Pancreas (tissue), 10 donors: ENCODE results near the gene HBS1L. TPM values are rescaled to one million over a fixed set of nuclear protein-coding genes. Genes with fewer than 3 reads are reported as not detected.

Experiments used
- ATAC-seq, 4 donors: fragments of 200-7000 bp; cut with Tn5 transposase; one replicate each; pipeline versions ENCODE4 v1.8.0 to v1.9.1; 2020; ENCODE audit warnings: mild to moderate bottlenecking in 4 of 4, moderate library complexity in 4 of 4
- DNase-seq, 6 donors: peaks; one replicate each; pipeline ENCODE4 v3.0.0-alpha.2; 2020
- FAIRE-seq: peaks from 2 replicates; lab custom pipeline; 2012; peaks lifted over from hg19 to GRCh38; lab: Jason Lieb, UNC
- H3K27ac ChIP-seq, 4 donors: fragments of 200-600 bp; sonication (generic); 1 replicate in 3 of 4; 2 replicates in 1 of 4; pipeline versions ENCODE4 v1.5.0 to v1.8.0; 2020
- H3K27me3 ChIP-seq, 4 donors: fragments of 200-600 bp; one replicate each; pipeline ENCODE4 v1.8.0; 2021
- H3K36me3 ChIP-seq, 3 donors: fragments of 200-600 bp; sonication (generic) in 1 of 3; one replicate each; pipeline versions ENCODE4 v1.5.0 to v1.8.0; 2020 to 2021
- H3K4me1 ChIP-seq, 3 donors: fragments of 200-600 bp; one replicate each; pipeline ENCODE4 v1.8.0; 2021
- H3K4me3 ChIP-seq, 4 donors: fragments of 200-600 bp; sonication (generic) in 2 of 4; one replicate each; pipeline versions ENCODE4 v1.5.0 to v1.8.0; 2020 to 2021
- H3K9me3 ChIP-seq, 4 donors: fragments of 200-600 bp; one replicate each; pipeline ENCODE4 v1.8.0; 2021
- CTCF ChIP-seq, 4 donors: fragments of 200-600 bp; sonication (generic) in 3 of 4; IDR thresholded peaks; one replicate each; pipeline versions ENCODE4 v1.5.0 to v1.8.0; 2021; ENCODE audit warnings: antibody characterized with exemption in 4 of 4
- WGBS, 2 donors: extraction: QIAGEN DNeasy Blood & Tissue Kit; methylation state at CpG; one replicate each; pipeline ENCODE4 v1.1.7; 2013; 5-methylcytosine and 5-hydroxymethylcytosine counted together
- intact Hi-C, 3 donors: fragments of 100-400 bp; cut with DNase I; formaldehyde crosslinking; loops; one replicate each; pipeline versions ENCODE4 v1.11.1 to v1.14.2; 2022
- polyA plus RNA-seq, 2 donors: library from polyadenylated mRNA; stranded (reverse); fragments of 200-250 nt; gene quantifications; one replicate each; pipeline ENCODE4 v1.2.3, GENCODE V29; 2013
- total RNA-seq, 6 donors: library from RNA; stranded (reverse); fragmentation: NEBNext Ultra II Directional in 4 of 6; extraction: Animal tissue kit (Norgen Biotek cat#: 25700) in 4 of 6; gene quantifications; one replicate each; pipeline versions ENCODE4 v1.2.1 to v1.2.4, GENCODE V29; 2021 to 2023
- donor health status: healthy with polysubstance abuse.
- donor health status: DM: no; HTN: no; CAD: no; lungs with moderate emphysema.
- donor health status: DM: no; HTN: no; CAD: no.
- donor health status: control.
- donor health status: control.
- donor health status: Bipolar disorder and iron deficiency.
- donor health status: DM: yes; HTN: yes; CAD: no.
- donor health status: DM: no; HTN: no; CAD: no.
- donor health status: DM: no; HTN: no; CAD: no.
- donor health status: DM: yes; HTN: yes; CAD: no.

HBS1L gene
- total and polyA plus RNA-seq, 8 donors, result 10.3 to 41.5 (median 38.9) TPM

- intact Hi-C loops, result no loop called here
- Histone ChIP-seq H3K27me3 (no peaks in the 10 kb centered on the region), H3K9me3 (no peaks in the 10 kb centered on the region), H3K4me1 (no peaks in the 10 kb centered on the region), H3K27ac (no peak overlapping the region), H3K36me3 (no peaks in the 10 kb centered on the region), H3K4me3 (no peak overlapping the region)
- no peak for FAIRE-seq
- no peak for DNase-seq
- TF ChIP-seq CTCF (IDR thresholded peaks at IDR 0.05), result no peak
- no peak for ATAC-seq
Observed at GRCh38 chr6:135012764-135013163, 41.9 kb downstream of the HBS1L start.

- Histone ChIP-seq H3K27me3 (no peaks in the 10 kb centered on the region), H3K27ac (no peak overlapping the region), H3K36me3 (no peaks in the 10 kb centered on the region), H3K4me1 (no peaks in the 10 kb centered on the region), H3K9me3 (no peaks in the 10 kb centered on the region), H3K4me3 (no peak overlapping the region)
- no peak for DNase-seq
- no peak for ATAC-seq
- TF ChIP-seq CTCF (IDR thresholded peaks at IDR 0.05), result no peak
- intact Hi-C loops, result no loop called here
- WGBS, 2 donors, result 95 to 97% methylated on average over 2 of the region's 2 CpGs
- no peak for FAIRE-seq
Observed at GRCh38 chr6:135012349-135012748, 42.3 kb downstream of the HBS1L start.

- ATAC-seq, result no peak
- 57 to 62% methylated on average over 1 of the region's 1 CpG for WGBS, 2 donors
- no peaks in the 10 kb centered on the region for H3K27me3 ChIP-seq
- no peak for DNase-seq
- no peaks in the 10 kb centered on the region for H3K36me3 ChIP-seq
- intact Hi-C loops, result no loop called here
- no peaks in the 10 kb centered on the region for H3K9me3 ChIP-seq
- no peaks in the 10 kb centered on the region for H3K4me1 ChIP-seq
- no peak for TF ChIP-seq CTCF (IDR thresholded peaks at IDR 0.05)
- H3K4me3 ChIP-seq, result no peak overlapping the region
- no peak for FAIRE-seq
- no peak overlapping the region for H3K27ac ChIP-seq
Observed at GRCh38 chr6:135008941-135009290, 45.7 kb downstream of the HBS1L start.

- FAIRE-seq (no peak), ATAC-seq (peak in 1 of 4 donors; percentile 29), DNase-seq (no peak)
- Histone ChIP-seq H3K4me1 (no peaks in the 10 kb centered on the region), H3K4me3 (no peak overlapping the region), H3K9me3 (no peaks in the 10 kb centered on the region), H3K27ac (no peak overlapping the region), H3K36me3 (no peaks in the 10 kb centered on the region), H3K27me3 (no peaks in the 10 kb centered on the region)
- TF ChIP-seq CTCF (IDR thresholded peaks at IDR 0.05), result no peak
- intact Hi-C loops, result no loop called here
- WGBS, 2 donors, result 82 to 83% methylated on average over 6 of the region's 6 CpGs
Observed at GRCh38 chr6:135008072-135008940, 46.3 kb downstream of the HBS1L start.

GRCh38 chr6:135006386-135006914 lies 48.2 kb downstream of the HBS1L start:
- Histone ChIP-seq H3K36me3 (no peaks in the 10 kb centered on the region), H3K27me3 (no peaks in the 10 kb centered on the region), H3K27ac (no peak overlapping the region), H3K4me3 (no peak overlapping the region), H3K9me3 (no peaks in the 10 kb centered on the region), H3K4me1 (no peaks in the 10 kb centered on the region)
- FAIRE-seq (no peak), ATAC-seq (no peak), DNase-seq (no peak)
- intact Hi-C loops, result no loop called here
- 88 to 94% methylated on average over 3 of the region's 3 CpGs for WGBS, 2 donors
- TF ChIP-seq CTCF (IDR thresholded peaks at IDR 0.05), result no peak
